Neural progenitor cell (in vitro differentiated cells): ENCODE results near the gene PCSK1. TPM values are rescaled to one million over a fixed set of nuclear protein-coding genes. Genes with fewer than 3 reads are reported as not detected.

ENCODE experiments used
- DNase-seq: peaks from one replicate; pipeline ENCODE4 v3.0.0-alpha.2; 2016; ENCODE audit warnings: low spot score
- H2AFZ ChIP-seq: fragments of 200-600 bp; sonication (generic); replicated peaks from 2 replicates; pipeline ENCODE4 v1.6.1; 2016; ENCODE audit warnings: antibody characterized with exemption
- H3F3A ChIP-seq: fragments of 200-600 bp; sonication (generic); 2 replicates; pipeline ENCODE4 v1.6.1; 2016; ENCODE audit warnings: antibody characterized with exemption, low read depth
- H3K27ac ChIP-seq: fragments of 200-600 bp; sonication (generic); 2 replicates; pipeline ENCODE4 v1.5.1; 2016; ENCODE audit warnings: mild to moderate bottlenecking
- H3K27me3 ChIP-seq: fragments of 200-600 bp; sonication (generic); 2 replicates; pipeline ENCODE4 v1.6.1; 2016; ENCODE audit warnings: mild to moderate bottlenecking, moderate library complexity
- H3K36me3 ChIP-seq: fragments of 200-600 bp; sonication (generic); 2 replicates; pipeline ENCODE4 v1.5.1; 2016
- H3K4me1 ChIP-seq: fragments of 200-600 bp; sonication (generic); 2 replicates; pipeline ENCODE4 v1.6.1; 2016; ENCODE audit warnings: mixed run types
- H3K4me2 ChIP-seq: fragments of 200-600 bp; sonication (generic); 2 replicates; pipeline ENCODE4 v1.6.1; 2016
- H3K4me3 ChIP-seq: fragments of 200-600 bp; sonication (generic); 2 replicates; pipeline ENCODE4 v1.5.1; 2016
- H3K79me2 ChIP-seq: fragments of 200-600 bp; sonication (generic); 2 replicates; pipeline ENCODE4 v1.6.1; 2016; ENCODE audit warnings: low read depth
- H3K9ac ChIP-seq: fragments of 200-600 bp; sonication (generic); 2 replicates; pipeline ENCODE4 v1.6.1; 2016
- H3K9me3 ChIP-seq: fragments of 200-600 bp; sonication (generic); 2 replicates; pipeline ENCODE4 v1.5.1; 2016; ENCODE audit warnings: low read depth
- H4K20me1 ChIP-seq: fragments of 200-600 bp; sonication (generic); 2 replicates; pipeline ENCODE4 v1.6.1; 2016; ENCODE audit warnings: low read depth
- H3K27ac Mint-ChIP-seq: 3 replicates; pipeline ENCODE4 v1.8.0; 2021; ENCODE audit warnings: mixed read lengths
- H3K27me3 Mint-ChIP-seq: 2 replicates; pipeline ENCODE4 v1.8.0; 2022; ENCODE audit warnings: low read depth, mild to moderate bottlenecking, inconsistent platforms, moderate library complexity, mixed read lengths; ENCODE audit not compliant: insufficient read depth
- H3K36me3 Mint-ChIP-seq: 3 replicates; pipeline ENCODE4 v1.8.0; 2021; ENCODE audit warnings: mixed read lengths
- H3K4me1 Mint-ChIP-seq: 3 replicates; pipeline ENCODE4 v1.8.0; 2021; ENCODE audit warnings: mixed read lengths
- H3K4me3 Mint-ChIP-seq: 3 replicates; pipeline ENCODE4 v1.8.0; 2021; ENCODE audit warnings: mild to moderate bottlenecking, moderate library complexity, mixed read lengths
- H3K9me3 Mint-ChIP-seq: 3 replicates; pipeline ENCODE4 v1.8.0; 2020; ENCODE audit warnings: mixed read lengths
- CTCF ChIP-seq: fragments of 200-600 bp; sonication (generic); IDR thresholded peaks from 2 replicates; pipeline ENCODE4 v1.5.1; 2017; ENCODE audit warnings: antibody characterized with exemption, mild to moderate bottlenecking
- EZH2 ChIP-seq: fragments of 200-600 bp; sonication (generic); IDR thresholded peaks from 2 replicates; pipeline ENCODE4 v1.6.1; 2017; ENCODE audit warnings: antibody characterized with exemption, mild to moderate bottlenecking, moderate library complexity
- EZH2phosphoT487 ChIP-seq: fragments of 200-600 bp; sonication (generic); IDR thresholded peaks from 2 replicates; pipeline ENCODE4 v1.6.1; 2017; ENCODE audit warnings: antibody characterized with exemption
- total RNA-seq: library from RNA; depleted of rRNA; stranded (reverse); fragments of >200 nt; gene quantifications from 2 replicates; pipeline ENCODE4 v1.2.3, GENCODE V29; 2015; ENCODE audit warnings: low replicate concordance

PCSK1 gene
- total RNA-seq, 1 donor from 2014 or later: 3.9 TPM

- H3K79me2 ChIP-seq: no peaks in the 10 kb centered on the region
- Mint-ChIP-seq H3K4me3 (no peak overlapping the region), H3K9me3 (no peaks in the 10 kb centered on the region), H3K36me3 (no peaks in the 10 kb centered on the region), H3K4me1 (no peaks in the 10 kb centered on the region), H3K27me3 (peaks cover 3% of the 10 kb centered on the region), H3K27ac (no peak overlapping the region)
- no peak overlapping the region for H3K9ac ChIP-seq
- H4K20me1 ChIP-seq: peaks cover 4% of the 10 kb centered on the region
- H3K36me3 ChIP-seq: no peaks in the 10 kb centered on the region
- no peak for DNase-seq
- no peak overlapping the region for H3K4me3 ChIP-seq
- peaks cover 11% of the 10 kb centered on the region for H3K4me1 ChIP-seq
- H2AFZ ChIP-seq: no peak overlapping the region
- H3K27ac ChIP-seq: no peak overlapping the region
- no peaks in the 10 kb centered on the region for H3K9me3 ChIP-seq
- H3K27me3 ChIP-seq: peaks cover 40% of the 10 kb centered on the region
- H3F3A ChIP-seq: no peaks in the 10 kb centered on the region
- H3K4me2 ChIP-seq: no peak overlapping the region
- TF ChIP-seq EZH2phosphoT487 (no peak), EZH2 (no peak), CTCF (no peak)
These were observed 6.6 kb upstream of the PCSK1 start for GRCh38 chr5:96439477-96440184.

- no peak overlapping the region for H3K27ac Mint-ChIP-seq
- H3K9me3 Mint-ChIP-seq: no peaks in the 10 kb centered on the region
- H3K4me1 Mint-ChIP-seq: peaks cover 37% of the 10 kb centered on the region
- no peak overlapping the region for H3K27ac ChIP-seq
- H3K36me3 Mint-ChIP-seq: no peaks in the 10 kb centered on the region
- H3K9me3 ChIP-seq: no peaks in the 10 kb centered on the region
- peak; percentile 92 for DNase-seq
- H3K79me2 ChIP-seq: no peaks in the 10 kb centered on the region
- peaks cover 20% of the 10 kb centered on the region for H3K27me3 Mint-ChIP-seq
- H3F3A ChIP-seq: peaks cover 15% of the 10 kb centered on the region
- peak overlapping the region; percentile 91 for H3K4me3 Mint-ChIP-seq
- H3K9ac ChIP-seq: no peak overlapping the region
- peaks cover 18% of the 10 kb centered on the region for H3K4me1 ChIP-seq
- no peaks in the 10 kb centered on the region for H3K36me3 ChIP-seq
- H3K4me3 ChIP-seq: peak overlapping the region; percentile 24
- H3K27me3 ChIP-seq: peaks cover 92% of the 10 kb centered on the region
- peaks cover 21% of the 10 kb centered on the region for H4K20me1 ChIP-seq
- peak overlapping the region; percentile 99 for H3K4me2 ChIP-seq
- H2AFZ ChIP-seq: no peak overlapping the region
- TF ChIP-seq EZH2phosphoT487 (no peak), CTCF (peak; percentile 29)
These were observed 1.2 kb upstream of the PCSK1 start for GRCh38 chr5:96434201-96434645.

- no peak overlapping the region for H3K27ac ChIP-seq
These were observed 607 bp downstream of the PCSK1 start for GRCh38 chr5:96432216-96433065.

More at GRCh38 chr5:96432216-96433065, 607 bp downstream of the PCSK1 start:
- Histone ChIP-seq H3K4me2 (peak overlapping the region; percentile 99), H3F3A (peaks cover 15% of the 10 kb centered on the region), H3K9ac (no peak overlapping the region), H3K4me1 (peaks cover 16% of the 10 kb centered on the region), H3K4me3 (peak overlapping the region; percentile 75), H3K36me3 (no peaks in the 10 kb centered on the region), H3K27me3 (peaks cover 80% of the 10 kb centered on the region), H3K9me3 (no peaks in the 10 kb centered on the region), H2AFZ (peak overlapping the region; percentile 93), H3K79me2 (no peaks in the 10 kb centered on the region), H4K20me1 (peaks cover 30% of the 10 kb centered on the region)
- Mint-ChIP-seq H3K27me3 (peaks cover 20% of the 10 kb centered on the region), H3K27ac (no peak overlapping the region), H3K4me3 (peak overlapping the region; percentile 91), H3K4me1 (peaks cover 37% of the 10 kb centered on the region), H3K9me3 (no peaks in the 10 kb centered on the region), H3K36me3 (no peaks in the 10 kb centered on the region)
- DNase-seq: peak; percentile 85
- TF ChIP-seq EZH2phosphoT487 (no peak), EZH2 (peak; percentile 27), CTCF (no peak)
